HG03103 (cell line): Measurements from ENCODE around the gene FLG2.

ENCODE experiments used
- ATAC-seq: cut with Tn5 transposase; IDR thresholded peaks from one replicate; pipeline ENCODE4 v1.9.1; 2021; ENCODE audit warnings: low read depth; ENCODE audit not compliant: unreplicated experiment

The FLG2 gene

DNA sequence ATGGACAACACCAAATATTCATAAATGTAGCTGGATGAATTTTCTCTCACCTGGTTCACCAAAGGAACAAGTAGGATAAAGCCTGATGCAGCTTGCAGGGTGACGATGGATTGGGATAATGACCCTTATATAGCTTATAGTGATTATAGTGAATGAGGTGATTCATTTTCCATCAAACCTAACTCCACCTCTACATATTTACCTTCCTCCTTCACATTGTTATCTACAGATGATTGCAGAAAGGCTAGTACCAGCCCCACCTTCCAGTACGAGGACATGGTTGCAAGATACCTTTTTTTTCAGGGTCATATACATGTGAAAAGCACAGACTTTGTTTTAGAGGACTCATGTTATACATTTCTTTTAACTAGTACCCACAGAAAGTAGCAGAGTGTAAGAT is at the start of gene FLG2:
Gene FLG2 (minus strand): TSS at position 101 of the 400 bp plus-strand sequence. CDS start 1,122 bp downstream, outside the sequence.
- no peak for ATAC-seq

DNA sequence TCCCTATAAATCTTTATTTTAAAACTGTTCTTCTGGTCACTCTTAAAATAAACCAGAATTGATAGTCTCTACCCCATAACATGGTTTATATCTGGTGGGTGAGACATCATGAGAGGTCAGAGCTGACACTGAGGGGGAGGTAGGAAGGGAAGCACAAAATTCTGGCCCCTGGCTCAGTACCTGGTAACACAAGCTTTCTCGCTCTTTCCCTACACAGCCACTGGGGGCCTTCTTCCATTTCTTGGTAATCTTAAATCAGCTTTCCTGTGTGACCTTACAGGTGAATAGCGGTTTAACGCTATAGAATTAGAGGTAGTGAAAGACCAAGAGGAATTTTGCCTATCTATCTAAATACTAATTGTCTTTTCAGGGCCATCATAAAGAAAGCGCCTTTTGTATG is 48.9 kb upstream of the FLG2 start:
- ATAC-seq = no peak

DNA sequence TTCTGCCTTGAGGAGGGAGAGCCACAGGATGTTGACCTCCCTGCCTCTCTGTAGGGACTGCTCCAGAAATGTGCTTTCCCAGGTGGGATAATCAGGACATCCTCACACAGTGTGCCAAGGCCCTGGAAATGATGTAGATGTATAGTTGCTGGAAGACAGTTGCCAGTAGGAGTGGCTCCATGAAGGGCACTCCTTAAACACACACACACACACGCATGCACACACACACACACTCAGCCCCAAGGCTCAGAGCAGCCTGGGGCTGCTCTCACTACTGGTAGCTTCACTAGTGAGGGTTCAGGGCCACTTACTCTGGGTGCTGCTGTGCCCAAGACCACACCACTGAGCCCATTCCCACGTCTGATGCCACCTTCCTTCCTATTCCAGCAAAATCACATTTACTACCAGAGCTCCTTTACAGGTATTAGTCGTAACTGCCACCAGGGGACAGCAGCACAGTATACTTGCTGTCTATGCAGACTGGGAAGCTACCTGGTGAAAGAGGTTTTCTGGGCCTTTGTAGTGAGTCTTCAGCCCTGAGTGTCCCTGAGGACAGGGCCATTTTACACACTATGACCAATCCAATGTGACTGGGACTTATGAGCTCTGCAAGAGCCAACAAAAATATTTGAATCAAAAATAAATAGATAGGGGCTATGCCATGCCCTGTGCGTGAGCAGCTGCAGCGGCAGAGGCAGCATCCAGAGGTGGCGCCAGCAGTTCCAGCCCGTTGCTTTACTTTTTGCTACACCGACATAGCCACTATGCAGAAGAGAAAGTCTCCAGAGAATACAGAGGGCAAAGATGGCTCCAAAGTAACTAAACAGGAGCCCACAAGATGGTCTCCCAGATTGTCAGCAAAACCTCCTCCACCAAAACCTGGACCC is 39.2 kb upstream of the FLG2 start:
- no peak for ATAC-seq

GRCh38 chr1:152397474-152397873 is 37.7 kb upstream of the FLG2 start:
- ATAC-seq = no peak

DNA sequence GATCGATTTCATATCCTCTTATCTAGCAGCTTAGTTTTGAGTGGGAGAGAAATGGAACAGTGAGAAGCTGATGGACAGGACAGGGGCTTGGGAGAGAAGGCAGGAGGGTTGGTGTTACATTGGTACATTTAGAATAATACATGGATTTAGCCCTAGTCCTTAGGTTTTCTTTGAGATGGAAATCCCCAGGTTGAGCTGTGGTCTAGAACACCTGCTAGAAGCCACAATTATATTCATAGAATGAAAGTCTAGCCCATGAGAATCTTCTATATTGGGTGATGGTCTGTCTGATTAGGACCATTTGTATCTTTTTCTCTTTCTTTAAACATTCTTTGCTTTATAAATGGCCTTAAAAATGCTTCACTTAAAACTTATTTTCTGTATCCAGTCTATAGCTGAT is 34.3 kb upstream of the FLG2 start:
- ATAC-seq = no peak

DNA sequence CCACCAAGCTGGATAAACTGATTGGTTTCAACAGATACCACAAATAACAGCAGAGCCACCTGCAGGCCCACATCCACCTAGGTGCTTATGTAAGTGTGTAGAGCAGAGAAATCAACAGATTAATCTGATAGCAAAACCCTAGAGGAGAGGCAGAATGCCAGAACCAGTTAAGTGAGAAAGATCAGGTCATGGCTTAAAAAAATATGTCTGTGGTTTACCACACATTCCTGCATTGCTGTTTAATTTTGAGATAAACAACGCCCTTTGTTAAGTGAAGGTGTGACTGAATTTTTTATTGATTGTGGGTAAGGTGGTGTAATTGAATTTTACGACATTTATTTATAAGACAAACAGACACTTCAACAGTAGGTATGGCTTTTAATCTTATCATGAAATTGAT is 33.1 kb upstream of the FLG2 start:
- no peak for ATAC-seq

DNA sequence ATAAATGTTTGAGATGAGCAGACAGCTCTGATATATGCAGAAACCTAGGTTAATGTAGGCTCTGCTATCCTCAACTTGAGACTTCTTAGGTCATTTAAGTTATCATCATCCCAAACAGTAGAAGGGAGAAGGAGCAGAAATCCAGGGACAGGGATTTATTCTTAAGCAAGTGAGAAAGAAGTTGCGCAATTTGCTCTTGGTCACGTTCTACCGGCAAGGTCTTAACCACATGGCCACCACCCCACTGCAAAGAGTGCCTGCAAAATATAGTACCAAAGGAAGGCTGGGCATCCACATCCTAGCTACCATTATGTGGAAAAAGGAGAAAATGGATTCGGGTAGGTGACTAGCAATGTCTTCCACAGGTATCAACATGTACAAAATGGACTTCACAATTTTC is 29.1 kb upstream of the FLG2 start:
- no peak for ATAC-seq

DNA sequence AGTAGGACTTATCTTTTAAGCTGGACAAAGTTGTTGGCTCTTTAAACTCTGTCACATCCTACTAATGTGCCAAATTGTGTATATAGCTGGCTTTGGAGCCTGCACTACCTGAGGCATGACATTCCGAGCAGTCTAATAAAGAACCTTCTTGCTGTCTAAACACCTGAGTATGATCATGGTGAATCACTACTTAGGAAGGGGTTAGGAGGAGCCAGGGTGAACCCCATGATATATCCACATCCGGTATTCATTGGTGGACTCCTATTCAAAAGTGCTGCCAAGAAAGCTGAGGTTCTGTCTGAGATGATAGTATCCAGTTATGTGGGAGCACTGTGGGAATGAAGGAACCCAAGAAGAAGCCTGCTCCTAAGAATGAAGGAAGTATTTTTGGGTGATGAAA is 27.1 kb upstream of the FLG2 start:
- no peak for ATAC-seq

DNA sequence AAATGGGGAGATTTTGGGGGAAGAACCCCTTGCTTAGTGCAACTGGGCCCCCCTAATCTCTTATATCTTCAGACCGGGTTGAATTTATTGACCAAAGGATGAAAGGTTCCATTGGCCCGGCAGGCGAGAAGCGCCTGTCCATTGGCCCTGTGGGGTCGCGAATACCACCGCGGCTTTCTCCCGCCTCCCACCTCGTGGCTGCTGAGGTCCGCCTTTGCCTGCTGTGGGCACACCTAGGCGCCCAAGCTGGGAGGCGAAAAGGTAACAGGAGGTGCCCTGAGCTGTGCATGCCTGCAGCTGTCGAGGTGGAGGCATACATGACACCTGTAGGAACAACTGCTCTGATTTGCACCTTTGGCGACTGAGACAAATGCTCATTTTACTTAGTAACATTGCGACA is 21.1 kb upstream of the FLG2 start:
- no peak for ATAC-seq

DNA sequence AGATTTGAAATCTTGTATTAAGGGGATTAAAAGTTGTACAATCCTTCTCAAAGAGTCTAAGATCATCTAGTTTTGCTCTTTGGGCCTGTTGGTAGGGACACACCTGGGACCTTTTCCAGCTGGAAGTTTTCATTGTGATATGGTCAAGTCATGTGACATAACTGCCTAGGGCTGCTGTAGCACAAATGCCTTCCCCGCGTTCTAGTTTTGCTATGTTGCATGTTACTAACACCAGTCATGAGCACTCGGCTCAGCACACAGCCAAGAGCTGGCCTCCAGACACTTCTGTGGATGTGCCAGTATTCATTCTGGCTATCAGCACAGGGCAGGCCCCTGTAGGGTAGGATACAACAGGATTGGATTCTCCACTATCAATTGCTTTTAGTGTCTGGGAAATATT is 14.6 kb upstream of the FLG2 start:
- no peak for ATAC-seq

- ATAC-seq = no peak
These were observed 12.9 kb upstream of the FLG2 start for GRCh38 chr1:152372672-152373071.

DNA sequence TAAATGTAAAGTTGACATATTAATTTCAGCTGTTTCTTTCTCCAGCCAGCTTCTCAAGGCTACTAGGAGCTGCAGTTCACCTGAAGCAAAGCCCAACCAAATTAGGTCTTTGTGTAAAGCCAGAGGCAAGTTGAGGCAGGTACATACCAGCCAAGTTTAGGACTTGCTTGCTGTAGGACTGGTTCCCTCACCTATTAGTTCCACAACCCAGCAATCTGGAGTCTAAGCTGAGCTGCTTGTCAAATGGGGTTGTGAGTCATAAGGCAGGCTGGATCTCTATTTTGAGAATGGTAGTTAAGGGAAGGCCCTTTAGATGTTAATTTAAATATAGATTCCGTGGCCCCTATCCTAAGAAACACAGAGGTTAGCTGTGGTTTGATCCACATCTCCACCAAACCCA is 7.6 kb upstream of the FLG2 start:
- no peak for ATAC-seq

- ATAC-seq = no peak
These were observed 3.1 kb downstream of the FLG2 start for GRCh38 chr1:152356736-152357135.

GRCh38 chr1:152349611-152350010 is 10.2 kb downstream of the FLG2 start:
- ATAC-seq = no peak

DNA sequence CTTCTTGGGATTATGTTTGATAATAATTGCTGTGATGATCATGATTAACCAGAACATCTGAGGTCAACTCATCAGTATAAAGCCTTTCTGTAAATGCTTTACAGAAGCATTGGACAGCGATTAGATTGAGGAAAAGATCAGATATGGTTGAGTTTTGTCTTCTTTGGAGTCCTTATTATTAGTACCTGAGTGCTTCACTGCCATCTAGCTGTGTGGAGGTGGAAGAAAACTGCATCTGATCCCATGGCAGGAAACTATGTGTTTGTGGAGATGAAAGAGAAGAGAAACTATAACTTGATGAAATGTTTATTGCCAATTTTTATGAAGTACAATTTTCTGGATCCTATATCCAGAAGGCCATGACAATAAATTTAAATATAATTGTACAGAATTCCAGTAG is 11.4 kb downstream of the FLG2 start:
- no peak for ATAC-seq

GRCh38 chr1:152347116-152347728 is 12.6 kb downstream of the FLG2 start:
- no peak for ATAC-seq

DNA sequence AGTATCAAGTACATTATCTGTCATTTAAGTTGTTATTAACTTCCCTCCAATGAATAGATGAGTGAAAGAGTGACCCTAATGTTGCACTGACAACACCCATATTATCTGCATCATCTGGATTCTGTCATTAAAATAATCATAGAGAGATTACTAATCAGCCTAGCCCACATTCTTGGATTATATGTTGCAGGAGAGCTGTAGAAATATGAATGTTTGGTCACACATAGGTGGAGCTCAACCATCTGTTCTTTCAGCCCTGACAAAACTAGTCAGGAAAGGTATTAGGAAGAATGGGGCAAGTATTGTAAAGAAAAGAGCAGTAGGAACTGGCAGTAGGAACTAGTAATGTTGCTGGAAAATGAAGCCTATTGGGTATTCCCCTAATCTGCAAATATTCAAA is 15.4 kb downstream of the FLG2 start:
- no peak for ATAC-seq

DNA sequence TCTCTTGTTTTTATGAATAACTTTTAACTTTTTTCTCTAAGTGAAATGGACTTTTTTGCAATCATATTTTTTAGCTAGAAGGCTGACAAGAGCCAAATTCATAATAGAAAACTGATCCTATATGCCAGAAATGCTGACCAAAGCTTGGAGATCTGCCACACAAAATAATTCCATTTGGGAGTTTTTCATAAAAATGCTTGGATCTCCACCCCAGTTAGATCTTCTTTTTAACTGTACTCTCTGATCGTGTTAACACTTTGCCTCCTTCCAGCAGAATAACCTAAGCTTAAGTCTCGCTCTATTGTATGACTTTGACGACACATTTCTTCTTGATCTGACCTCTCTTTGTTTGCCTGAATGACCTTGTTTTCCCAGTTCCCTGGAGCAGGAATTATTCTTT is 16.8 kb downstream of the FLG2 start:
- no peak for ATAC-seq

- ATAC-seq = no peak
These were observed 24.4 kb downstream of the FLG2 start for GRCh38 chr1:152335399-152335798.

GRCh38 chr1:152328801-152329391 is 30.9 kb downstream of the FLG2 start:
- ATAC-seq = no peak

- ATAC-seq = no peak
These were observed 34.7 kb downstream of the FLG2 start, which contains the start of gene FLG for GRCh38 chr1:152325111-152325510. Gene FLG (minus strand): TSS chr1:152325239. CDS start chr1:152315456, 9,783 bp downstream.

DNA sequence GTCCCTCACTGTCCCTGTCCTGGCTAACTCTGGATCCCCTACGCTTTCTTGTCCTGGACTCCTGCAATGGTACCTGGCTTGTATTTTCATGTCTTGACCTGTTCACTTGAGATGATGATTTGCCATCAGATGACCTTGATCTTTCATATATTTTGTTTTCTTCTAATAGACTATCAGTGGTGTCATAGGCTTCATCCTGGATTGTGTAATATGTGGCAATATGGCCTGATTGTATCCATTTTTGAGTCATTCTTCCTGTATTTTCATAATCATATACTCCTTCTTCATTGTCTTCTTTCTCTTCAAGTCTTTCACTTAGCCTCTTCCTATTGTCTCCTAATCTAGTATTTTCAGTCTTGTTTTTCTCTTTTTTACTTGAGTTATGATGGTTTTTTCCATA is 45.8 kb downstream of the FLG2 start:
- no peak for ATAC-seq
